ENCODE measurements around the gene WDFY4.
A peak's percentile ranks its signal among the peaks of the same experiment; 100 is the strongest.

The WDFY4 gene

DNA sequence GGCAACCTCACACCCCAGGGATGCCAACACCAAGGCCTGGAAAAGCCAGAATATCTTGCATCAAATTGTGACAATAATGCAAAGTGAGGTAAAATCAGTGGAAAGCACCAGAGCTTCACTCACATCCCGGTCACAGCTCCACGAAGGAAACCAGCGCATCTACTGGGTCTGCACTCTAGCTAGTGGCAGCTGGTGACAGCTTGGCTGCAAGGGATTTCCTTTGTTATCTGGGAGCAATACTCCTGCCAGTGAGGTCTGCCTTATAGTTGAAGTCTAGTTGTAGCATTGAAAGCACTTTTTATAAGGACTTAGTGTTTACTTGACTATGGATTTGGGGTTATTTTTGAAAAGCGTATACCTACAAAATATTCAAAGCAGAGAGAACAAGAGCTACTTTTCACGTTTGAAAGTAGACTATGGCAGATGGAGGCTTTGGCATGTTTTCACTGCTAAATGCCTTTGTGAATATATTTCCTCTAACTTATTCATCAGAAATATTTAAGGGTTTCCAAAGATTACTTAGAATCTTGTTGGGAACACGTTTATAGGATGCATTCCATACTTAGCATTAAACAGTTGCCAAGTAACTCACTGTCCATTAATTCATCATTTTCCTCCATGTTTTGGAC lies 26.1 kb downstream of the WDFY4 start:
- no peak for DNase-seq

- DNase-seq = no peak
Measured at GRCh38 chr10:48711830-48712229, 27.2 kb downstream of the WDFY4 start.

GRCh38 chr10:48714088-48714487 lies 29.4 kb downstream of the WDFY4 start:
- DNase-seq = peak; percentile 79

DNA sequence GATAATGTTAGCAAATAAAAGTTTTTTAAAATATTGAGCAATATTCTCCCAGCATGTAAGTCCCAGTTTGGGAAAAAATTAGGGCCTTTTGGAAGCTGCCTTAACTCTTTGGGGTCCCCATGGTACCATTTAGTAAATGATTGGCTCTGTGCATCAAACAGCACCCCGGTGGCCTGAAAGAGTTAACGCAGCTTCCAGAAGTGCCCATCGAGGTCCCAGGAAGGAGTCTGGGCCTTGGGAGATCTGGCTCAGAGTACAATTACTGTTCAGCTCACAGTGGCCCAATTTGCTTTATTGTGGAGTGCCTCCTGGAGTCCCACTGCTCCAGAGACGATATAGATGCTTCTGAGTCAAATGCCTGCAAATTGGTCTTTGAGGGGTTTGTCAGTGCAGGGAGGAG lies 31.7 kb downstream of the WDFY4 start:
- DNase-seq = no peak

GRCh38 chr10:48720611-48721010 lies 35.9 kb downstream of the WDFY4 start:
- DNase-seq = no peak

- DNase-seq = no peak
Measured at GRCh38 chr10:48722153-48723145, 37.8 kb downstream of the WDFY4 start.

- DNase-seq = no peak
Measured at GRCh38 chr10:48724127-48724526, 39.5 kb downstream of the WDFY4 start.

DNA sequence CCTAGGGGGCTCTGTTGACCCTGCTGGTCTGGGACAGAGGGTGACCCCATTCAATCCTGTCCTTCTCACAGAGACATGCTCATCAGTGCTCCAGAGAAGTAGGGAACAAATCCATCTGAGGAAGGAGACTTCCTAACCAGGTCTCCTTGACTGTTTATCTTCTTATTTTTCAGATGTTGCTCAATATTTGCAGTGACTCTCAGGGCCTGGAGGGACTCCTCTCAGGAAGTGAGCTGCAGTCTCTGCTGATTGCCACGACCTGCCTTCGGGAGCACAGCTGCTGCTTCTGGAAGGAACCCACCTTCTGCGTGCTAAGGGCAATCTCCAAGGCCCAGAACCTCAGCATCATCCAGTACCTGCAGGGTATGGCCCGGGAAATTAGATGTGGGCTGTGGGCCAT lies 41.0 kb downstream of the WDFY4 start:
- no peak for DNase-seq

DNA sequence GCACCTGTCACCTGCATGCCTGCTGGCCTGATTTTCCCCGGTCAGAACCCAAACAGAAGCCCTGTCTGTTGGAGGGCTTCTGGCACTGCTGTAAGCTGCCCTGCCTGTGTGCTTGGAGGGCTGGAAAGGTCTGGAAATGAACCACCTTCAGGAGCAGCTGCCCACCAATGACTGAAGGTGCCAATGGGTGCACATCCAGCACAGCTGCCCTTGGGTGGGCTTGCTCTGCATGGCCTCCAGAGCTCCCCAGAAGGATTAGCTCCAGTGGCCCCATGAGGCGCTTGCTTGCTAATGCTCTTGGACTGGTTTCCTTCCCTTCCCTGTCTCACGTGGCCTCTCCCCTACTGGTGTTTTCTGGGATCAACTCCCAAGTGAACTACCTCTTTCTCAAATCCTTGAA lies 43.2 kb downstream of the WDFY4 start:
- no peak for DNase-seq

- no peak for DNase-seq
Measured at GRCh38 chr10:48729222-48729621, 44.5 kb downstream of the WDFY4 start.

DNA sequence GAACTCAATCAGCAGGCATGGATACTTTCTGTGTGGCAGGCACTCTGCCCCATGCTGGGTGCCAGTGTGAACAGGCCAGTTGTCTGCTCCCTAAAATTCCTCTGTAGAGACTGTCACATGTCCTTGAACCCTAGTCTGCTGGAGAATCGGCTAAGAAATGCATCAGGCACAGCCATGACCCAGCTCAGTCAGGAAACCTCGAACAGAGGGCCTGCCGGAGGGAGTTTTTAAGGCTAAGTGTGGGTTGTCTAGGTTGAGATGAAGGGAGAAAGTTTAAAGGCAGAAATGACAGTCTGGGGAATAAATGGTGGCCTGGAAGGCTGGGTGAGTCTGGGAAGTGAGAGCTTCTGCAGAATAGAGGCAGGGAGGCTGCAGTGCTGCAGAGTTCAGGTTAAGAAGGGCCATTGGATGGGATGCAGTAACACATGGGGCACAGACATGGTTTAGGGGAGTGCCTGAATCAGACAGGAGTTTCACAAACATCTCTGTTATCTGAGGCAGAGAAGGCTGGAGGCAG lies 45.3 kb downstream of the WDFY4 start:
- no peak for DNase-seq

DNA sequence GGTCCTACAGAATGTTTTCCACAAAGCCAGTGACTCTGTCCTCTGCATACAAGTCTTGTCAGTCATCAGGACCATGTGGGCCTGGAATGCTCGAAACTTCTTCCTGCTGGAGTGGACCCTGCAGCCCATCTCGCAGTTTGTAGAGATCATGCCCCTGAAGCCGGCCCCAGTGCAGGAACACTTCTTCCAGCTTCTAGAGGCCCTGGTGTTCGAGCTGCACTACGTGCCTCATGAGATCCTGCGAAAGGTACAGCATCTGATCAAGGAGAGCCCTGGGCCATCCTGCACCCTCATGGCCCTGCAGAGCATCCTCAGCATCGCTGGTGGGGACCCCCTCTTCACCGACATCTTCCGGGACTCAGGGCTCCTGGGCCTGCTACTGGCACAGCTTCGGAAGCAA lies 46.5 kb downstream of the WDFY4 start:
- DNase-seq = no peak

DNA sequence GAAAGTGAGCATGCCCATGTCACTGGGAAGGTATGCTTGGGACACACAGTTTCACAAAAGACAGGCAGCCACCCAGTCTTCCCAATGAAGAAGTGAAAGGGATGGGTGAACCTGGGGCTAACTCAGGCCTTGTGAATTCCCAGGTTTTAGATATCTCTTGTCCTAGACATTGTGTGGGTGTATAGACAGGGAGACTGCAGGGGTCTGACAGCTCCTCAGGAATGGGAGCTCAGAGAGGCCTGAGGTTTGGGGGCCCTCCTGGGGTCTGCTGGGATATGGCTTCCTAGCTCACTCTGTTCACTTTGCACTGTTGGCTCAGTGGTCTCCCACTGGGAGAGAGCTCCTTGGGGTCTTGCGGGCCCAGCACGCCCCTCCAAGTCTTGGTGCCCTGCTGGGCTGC lies 47.0 kb downstream of the WDFY4 start:
- no peak for DNase-seq

- DNase-seq = no peak
Measured at GRCh38 chr10:48733329-48733728, 48.7 kb downstream of the WDFY4 start.

GRCh38 chr10:48735836-48736390 lies 51.2 kb downstream of the WDFY4 start:
- no peak for DNase-seq

GRCh38 chr10:48736596-48736995 lies 51.9 kb downstream of the WDFY4 start:
- DNase-seq = no peak

GRCh38 chr10:48737886-48738285 lies 53.2 kb downstream of the WDFY4 start:
- DNase-seq = no peak

DNA sequence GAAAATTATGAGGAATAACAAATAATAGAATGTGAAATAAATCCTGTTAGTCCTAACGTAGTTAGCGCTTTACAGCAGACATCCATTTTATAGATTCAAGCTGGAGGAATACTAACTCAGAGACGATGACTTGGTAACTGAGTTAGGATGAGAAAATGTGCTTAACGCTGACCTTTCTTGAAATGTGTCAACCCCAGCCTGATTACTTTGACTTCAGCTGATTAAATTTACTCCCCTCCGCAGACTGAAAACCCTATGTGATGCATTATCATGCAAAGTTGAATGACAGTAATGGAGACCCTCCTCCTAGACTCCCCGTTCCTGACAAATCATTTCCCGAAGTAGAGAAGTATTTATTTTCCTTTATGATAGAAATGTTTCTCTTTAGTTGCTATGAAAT lies 54.5 kb downstream of the WDFY4 start:
- no peak for DNase-seq

DNA sequence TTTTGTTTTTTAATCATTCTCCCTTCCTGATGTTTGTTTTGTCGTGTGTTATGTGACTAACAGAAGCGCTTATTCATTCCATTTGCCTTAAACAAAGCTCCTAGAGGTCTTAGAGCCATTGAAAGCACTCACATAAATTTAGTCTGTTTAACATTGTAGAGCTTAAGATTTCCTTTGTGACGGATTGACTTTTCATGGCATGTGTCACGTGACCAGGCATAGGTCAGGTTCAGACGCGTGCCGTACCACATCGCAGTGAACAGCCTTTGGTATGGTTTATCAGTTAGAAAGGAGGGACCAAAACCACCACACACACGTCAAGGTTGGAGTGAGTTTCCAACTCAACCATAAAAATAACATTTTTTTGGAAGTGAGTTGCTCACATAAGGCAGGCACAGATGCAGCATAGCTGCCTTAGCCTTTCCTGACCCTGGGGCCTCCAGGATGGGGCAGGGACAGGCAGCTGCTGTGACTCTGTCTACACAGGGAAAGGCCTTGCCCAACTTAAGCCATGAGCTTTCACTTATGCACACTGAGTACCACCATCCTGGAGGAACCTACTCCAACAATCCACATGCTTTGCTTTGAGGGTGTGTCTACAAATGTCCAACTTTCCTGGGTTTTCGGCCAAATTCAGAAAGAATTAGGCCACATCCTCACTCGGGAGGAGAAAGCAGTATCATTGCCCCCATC lies 55.5 kb downstream of the WDFY4 start:
- no peak for DNase-seq

DNA sequence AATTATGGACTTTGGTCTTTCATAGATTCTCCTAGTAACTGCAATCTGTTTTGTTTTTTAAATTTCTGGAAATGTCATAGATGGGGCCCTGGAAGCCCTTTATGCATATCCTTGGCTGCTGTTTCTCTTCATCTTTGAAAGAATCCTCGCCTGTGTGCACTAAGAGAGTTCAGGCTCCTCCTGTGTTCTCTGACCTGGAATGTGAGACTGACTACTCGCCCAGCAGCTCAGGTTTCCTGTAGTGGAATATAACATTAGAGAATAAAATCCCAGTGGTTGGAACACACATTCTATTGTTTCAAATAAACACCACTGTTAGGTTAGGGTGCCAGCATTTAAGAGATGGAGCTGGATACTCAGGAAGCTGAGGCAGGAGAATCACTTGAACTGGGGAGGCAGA lies 56.3 kb downstream of the WDFY4 start:
- DNase-seq = no peak

- DNase-seq = peak; percentile 39
Measured at GRCh38 chr10:48742891-48743860, 58.5 kb downstream of the WDFY4 start.

DNA sequence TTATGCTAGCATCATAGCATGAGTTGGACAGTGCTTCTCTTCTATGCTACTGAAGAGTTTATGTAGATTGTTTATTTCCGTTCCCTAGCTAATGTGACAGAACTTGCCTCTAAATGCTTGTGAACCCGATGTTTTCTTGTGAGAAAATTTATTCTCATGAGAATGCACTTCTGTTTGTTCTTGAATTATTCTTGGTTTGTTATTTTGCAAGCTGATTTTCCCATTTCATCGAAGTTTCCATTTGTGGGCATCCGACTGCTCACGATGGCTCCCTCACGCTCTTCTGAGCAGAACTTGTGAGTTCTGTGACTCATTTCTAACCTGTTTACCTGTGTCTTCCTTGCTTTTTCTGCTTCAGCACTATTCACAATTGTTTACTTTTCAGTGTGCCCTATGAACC lies 59.9 kb downstream of the WDFY4 start:
- no peak for DNase-seq

All from MV-4-11 (cell line).